Measurements from ENCODE around the gene ADGRB3. TPM values are rescaled to one million over a fixed set of nuclear protein-coding genes. Genes with fewer than 3 reads are reported as not detected.

The ADGRB3 gene
- total RNA-seq, 4 donors from 2014 or later: 5.3 to 15.6 (median 7.6) TPM

DNA sequence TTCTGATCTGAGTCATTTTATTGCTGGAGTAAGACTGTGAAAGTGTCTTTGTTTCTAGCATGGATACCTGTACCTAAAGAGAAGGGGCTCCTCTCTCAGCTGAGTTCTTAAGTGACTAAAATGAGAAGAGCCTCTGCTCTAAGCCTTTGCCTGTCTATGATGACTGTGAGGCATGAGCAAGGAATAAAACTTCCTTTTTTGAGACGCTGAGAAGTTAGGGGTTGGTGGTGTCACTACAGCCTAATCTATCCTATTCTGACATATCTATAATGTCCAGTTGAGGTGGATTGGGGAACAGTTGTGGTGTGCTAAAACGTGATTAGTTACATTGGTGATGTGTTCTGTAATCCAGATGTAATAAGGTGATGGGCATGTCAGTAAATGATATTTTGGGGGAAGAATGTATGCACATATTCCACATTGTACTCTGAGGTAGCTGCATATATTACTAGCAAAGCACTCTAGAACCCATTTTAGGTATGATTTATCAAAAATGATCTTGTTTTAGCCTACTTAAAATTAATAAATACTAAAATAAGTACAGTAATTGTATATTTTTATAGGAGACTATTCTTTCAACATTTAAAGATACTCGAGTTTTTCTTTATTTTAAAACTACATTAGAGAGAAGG lies 18.1 kb downstream of the ADGRB3 start:
- intact Hi-C loops (cut with DNase I; ENCODE audit: low total_unique reads): no loop called here
- no peak overlapping the region for H3K4me3 ChIP-seq
- H3K27ac ChIP-seq: no peak overlapping the region
- no peaks in the 10 kb centered on the region for H3K9me3 ChIP-seq
- no peaks in the 10 kb centered on the region for H3K36me3 ChIP-seq
- peaks cover 0 to 3% of the 10 kb centered on the region in 2 donors for H3K27me3 ChIP-seq
- no peaks in the 10 kb centered on the region for H3K4me1 ChIP-seq
- no peak for TF ChIP-seq POLR2A (IDR thresholded peaks at IDR 0.05)
- TF ChIP-seq, protein P1, sequence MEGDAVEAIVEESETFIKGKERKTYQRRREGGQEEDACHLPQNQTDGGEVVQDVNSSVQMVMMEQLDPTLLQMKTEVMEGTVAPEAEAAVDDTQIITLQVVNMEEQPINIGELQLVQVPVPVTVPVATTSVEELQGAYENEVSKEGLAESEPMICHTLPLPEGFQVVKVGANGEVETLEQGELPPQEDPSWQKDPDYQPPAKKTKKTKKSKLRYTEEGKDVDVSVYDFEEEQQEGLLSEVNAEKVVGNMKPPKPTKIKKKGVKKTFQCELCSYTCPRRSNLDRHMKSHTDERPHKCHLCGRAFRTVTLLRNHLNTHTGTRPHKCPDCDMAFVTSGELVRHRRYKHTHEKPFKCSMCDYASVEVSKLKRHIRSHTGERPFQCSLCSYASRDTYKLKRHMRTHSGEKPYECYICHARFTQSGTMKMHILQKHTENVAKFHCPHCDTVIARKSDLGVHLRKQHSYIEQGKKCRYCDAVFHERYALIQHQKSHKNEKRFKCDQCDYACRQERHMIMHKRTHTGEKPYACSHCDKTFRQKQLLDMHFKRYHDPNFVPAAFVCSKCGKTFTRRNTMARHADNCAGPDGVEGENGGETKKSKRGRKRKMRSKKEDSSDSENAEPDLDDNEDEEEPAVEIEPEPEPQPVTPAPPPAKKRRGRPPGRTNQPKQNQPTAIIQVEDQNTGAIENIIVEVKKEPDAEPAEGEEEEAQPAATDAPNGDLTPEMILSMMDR (IDR thresholded peaks at IDR 0.05): no peak
- DNase-seq: no peak

DNA sequence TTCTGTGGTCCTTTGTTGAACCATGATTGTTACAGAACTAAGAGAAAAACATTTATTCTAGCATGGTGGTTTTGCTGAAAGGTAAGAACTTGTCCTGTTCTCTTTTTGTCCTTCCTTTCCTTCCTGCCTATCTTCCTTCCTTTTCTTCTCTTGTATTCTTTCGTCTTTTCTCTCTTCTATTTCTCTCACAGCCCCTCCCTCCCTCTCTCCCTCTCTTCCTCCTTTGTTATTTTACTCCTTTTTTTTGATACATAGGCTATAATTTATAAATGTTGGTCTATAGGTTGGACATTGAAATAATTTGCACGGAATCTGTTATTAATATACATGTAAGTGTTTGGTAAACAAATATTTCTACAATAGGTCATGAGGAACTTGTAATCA lies 18.6 kb downstream of the ADGRB3 start:
- Histone ChIP-seq H3K9me3 (no peaks in the 10 kb centered on the region), H3K36me3 (no peaks in the 10 kb centered on the region), H3K27me3 (peaks cover 0 to 3% of the 10 kb centered on the region in 2 donors), H3K4me3 (no peak overlapping the region), H3K27ac (no peak overlapping the region), H3K4me1 (no peaks in the 10 kb centered on the region)
- DNase-seq: no peak
- TF ChIP-seq, protein P1 (IDR thresholded peaks at IDR 0.05): no peak
- TF ChIP-seq POLR2A (IDR thresholded peaks at IDR 0.05): no peak
- intact Hi-C loops (cut with DNase I; ENCODE audit: low total_unique reads): no loop called here

DNA sequence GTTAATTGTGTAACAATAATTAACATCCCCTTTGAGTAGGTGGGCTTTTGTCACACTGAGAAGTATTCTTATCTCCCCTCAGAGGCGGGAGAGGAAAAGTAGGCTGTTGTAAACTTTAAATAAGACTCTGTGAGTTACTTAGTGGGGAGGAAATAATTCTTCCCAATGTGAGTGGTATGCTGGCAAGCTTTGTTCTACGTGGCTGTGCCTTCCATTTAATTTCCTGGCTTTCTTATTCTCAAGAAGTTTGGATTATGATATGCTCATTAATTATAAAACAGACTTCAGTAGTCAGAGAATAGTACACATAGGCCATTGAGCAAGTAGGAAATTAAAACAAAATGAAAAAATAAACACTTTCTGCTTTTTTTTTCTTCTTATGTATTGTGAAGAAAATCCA lies 19.1 kb downstream of the ADGRB3 start:
- intact Hi-C loops (cut with DNase I; ENCODE audit: low total_unique reads): no loop called here
- no peak overlapping the region for H3K27ac ChIP-seq
- no peaks in the 10 kb centered on the region for H3K36me3 ChIP-seq
- H3K4me3 ChIP-seq: no peak overlapping the region
- H3K27me3 ChIP-seq: peaks cover 0 to 3% of the 10 kb centered on the region in 2 donors
- no peaks in the 10 kb centered on the region for H3K4me1 ChIP-seq
- no peaks in the 10 kb centered on the region for H3K9me3 ChIP-seq
- DNase-seq: no peak
- no peak for TF ChIP-seq POLR2A (IDR thresholded peaks at IDR 0.05)
- TF ChIP-seq, protein P1 (IDR thresholded peaks at IDR 0.05): no peak

DNA sequence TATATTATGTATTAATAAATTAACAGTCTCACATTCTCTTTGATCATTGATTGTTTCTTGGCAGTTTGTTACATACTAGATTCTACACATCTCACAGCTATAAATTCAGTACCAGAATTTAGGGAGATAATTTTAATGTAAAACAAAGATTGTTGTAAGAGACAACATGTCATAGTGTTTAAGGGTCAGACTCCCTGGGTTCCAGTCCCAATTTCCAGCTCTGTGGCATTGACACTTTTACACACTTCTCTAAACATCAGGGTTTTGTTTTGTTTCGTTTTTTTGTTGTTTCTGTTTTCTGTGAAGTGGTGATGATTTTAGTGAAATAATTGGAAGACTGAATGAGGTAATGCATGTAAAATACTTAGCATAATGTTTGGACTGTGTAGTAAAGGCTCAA lies 19.9 kb downstream of the ADGRB3 start:
- no peaks in the 10 kb centered on the region for H3K36me3 ChIP-seq
- peaks cover 0 to 3% of the 10 kb centered on the region in 2 donors for H3K27me3 ChIP-seq
- no peaks in the 10 kb centered on the region for H3K4me1 ChIP-seq
- no peak overlapping the region for H3K27ac ChIP-seq
- no peaks in the 10 kb centered on the region for H3K9me3 ChIP-seq
- intact Hi-C loops (cut with DNase I; ENCODE audit: low total_unique reads): no loop called here
- H3K4me3 ChIP-seq: no peak overlapping the region
- TF ChIP-seq POLR2A (IDR thresholded peaks at IDR 0.05): no peak
- no peak for DNase-seq

DNA sequence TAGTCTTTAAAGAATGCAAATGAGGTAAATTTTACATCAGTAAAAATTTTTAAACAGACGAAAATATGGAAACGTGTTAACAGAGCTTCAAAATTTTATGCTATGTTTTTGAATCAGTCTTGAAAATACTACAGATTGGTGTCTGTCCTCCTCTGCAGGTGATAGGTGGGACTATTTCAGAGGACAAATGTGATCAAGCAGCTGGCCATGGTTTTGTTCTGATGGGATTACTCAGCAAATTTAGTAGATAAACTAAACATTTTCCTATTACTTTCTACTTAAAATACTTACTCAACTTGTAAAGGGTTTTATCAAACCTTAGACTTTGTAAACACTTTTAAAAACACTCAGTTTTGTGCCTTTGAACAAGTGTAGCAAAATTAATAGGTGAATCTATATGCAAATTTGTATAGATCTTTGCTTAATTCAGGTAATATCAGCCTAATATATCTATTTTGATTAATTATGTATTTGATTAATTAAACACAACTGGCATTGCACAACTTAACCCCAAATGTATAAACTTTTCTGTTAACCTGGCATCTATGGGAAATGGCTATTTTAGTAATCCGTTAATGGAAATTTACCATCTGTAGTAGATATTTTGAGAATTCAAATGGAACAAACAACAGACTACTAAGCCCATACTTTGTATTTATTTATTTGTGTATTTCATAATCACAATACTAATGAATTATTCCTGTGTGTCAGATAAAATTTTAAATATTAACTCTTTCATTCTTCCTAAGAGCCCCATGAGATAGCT lies 22.5 kb downstream of the ADGRB3 start:
- H3K4me1 ChIP-seq: peaks cover 0 to 5% of the 10 kb centered on the region in 2 donors
- H3K27me3 ChIP-seq: peaks cover 0 to 3% of the 10 kb centered on the region in 2 donors
- no peak for TF ChIP-seq POLR2A (IDR thresholded peaks at IDR 0.05)
- TF ChIP-seq, protein P1 (IDR thresholded peaks at IDR 0.05): no peak
- no peaks in the 10 kb centered on the region for H3K9me3 ChIP-seq
- no peak overlapping the region for H3K27ac ChIP-seq
- no peak for DNase-seq
- H3K36me3 ChIP-seq: peaks cover 0 to 2% of the 10 kb centered on the region in 2 donors
- H3K4me3 ChIP-seq: no peak overlapping the region
- intact Hi-C loops (cut with DNase I; ENCODE audit: low total_unique reads): no loop called here
